ENCODE results near the gene HS3ST3A1.

- TF ChIP-seq, protein P1, sequence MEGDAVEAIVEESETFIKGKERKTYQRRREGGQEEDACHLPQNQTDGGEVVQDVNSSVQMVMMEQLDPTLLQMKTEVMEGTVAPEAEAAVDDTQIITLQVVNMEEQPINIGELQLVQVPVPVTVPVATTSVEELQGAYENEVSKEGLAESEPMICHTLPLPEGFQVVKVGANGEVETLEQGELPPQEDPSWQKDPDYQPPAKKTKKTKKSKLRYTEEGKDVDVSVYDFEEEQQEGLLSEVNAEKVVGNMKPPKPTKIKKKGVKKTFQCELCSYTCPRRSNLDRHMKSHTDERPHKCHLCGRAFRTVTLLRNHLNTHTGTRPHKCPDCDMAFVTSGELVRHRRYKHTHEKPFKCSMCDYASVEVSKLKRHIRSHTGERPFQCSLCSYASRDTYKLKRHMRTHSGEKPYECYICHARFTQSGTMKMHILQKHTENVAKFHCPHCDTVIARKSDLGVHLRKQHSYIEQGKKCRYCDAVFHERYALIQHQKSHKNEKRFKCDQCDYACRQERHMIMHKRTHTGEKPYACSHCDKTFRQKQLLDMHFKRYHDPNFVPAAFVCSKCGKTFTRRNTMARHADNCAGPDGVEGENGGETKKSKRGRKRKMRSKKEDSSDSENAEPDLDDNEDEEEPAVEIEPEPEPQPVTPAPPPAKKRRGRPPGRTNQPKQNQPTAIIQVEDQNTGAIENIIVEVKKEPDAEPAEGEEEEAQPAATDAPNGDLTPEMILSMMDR (IDR thresholded peaks at IDR 0.05; ENCODE audit: low read length), result no peak
- TF ChIP-seq EZH2 (optimal IDR thresholded peaks at IDR 0.05; ENCODE audit: low read depth, low read length), result no peak
Measured at GRCh38 chr17:13498184-13498583, 103.5 kb downstream of the HS3ST3A1 start.
